ENCODE results near the gene VSTM2B.
"Not testable (repeated sequence)": the region's sequence is repeated elsewhere in the genome, so short reads cannot be mapped to it uniquely, and the experiment has no call there.

VSTM2B gene

DNA sequence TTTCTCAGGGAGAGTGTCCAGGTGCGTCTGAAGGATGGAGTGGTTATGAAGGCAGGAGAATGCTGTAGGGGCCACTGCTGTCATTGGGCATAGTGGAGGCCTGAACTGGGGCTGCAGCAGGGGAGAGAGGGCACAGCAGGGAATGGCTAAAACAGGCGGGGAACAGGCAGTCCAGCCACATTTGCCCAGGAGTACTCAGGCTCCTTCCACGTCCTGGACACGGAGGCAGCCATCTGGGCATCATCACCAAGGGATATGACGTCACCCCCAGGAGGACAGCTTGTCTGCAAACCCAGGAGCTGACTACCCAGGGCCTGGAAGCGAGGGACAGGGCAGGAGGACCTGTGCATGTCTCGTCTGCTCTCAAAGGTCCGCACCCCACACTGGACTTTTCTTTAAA is 22.2 kb downstream of the VSTM2B start:
- DNase-seq: no peak

DNA sequence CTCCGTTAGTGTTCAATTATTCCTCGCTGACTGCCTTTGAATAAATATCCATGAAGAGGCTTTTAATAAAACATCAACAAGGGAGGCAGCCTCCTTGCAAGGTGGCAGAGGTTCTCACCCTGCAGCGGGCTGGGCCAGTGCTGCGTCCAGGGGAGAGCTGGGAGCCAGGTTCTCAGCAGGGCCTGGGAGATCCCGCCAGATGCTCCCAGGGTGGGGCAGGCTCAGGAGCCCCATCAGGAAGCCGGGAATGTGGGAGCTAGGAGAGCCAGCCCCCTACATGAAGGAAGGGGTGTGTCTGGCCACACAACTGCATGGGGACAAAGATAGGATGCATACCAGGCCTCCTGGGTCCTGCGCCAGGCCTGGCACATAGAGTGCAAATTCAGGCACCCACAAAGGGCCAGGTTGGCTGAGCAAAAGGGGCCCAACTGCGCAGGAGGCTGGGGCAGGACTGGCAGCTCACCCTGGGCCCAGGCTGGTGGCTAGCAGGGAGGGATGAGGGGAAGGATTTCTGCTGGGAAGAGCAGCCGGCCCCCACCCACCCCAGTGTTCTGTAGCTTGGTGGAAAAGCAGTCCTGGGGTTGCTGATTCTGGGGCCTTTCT is 22.8 kb downstream of the VSTM2B start:
- no peak for DNase-seq

DNA sequence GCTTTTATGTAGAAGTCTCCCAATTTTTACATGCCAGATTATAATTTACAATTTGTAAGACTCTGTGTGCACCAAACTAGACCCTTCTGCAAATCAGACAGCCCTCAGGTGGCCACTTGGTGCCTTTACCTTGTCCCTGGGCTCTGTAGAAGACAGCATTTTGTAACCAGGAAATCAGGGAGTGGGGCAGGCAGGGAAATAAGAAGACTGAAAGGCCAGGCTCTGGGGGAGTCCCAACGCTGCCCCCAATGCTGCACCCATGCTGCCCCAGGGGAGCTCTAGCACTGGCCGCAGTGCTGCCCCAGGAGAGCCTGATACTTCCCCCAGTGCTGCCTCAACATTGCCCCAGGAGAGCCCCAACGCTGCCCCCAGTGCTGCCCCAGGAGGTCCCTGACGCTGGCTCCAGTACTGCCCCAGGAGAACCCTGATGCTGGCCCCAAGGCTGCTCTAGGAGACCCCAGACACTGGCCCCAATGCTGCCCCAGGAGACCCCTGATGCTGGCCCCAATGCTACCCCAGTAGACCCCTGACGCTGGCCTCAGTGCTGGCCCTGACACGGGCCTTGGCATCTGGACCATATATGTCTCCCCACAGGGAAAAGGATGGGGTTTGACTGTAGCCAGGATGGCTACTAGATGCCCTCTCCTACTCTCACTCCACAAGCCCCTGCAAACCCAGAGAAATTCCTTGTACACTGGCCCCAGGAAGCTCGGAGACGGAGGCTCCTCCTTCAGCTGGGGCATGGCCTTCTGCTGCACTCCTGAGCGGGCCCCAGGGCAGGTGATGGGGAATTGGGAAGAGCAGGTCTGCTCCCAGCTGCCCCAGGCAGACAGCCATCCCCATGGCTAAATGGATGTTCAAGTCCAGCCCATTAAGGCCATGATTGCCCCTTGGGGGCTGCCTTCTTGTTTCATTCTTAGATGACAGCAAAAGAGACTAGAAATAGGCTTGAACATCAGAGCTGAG is 23.6 kb downstream of the VSTM2B start:
- DNase-seq: no peak

DNA sequence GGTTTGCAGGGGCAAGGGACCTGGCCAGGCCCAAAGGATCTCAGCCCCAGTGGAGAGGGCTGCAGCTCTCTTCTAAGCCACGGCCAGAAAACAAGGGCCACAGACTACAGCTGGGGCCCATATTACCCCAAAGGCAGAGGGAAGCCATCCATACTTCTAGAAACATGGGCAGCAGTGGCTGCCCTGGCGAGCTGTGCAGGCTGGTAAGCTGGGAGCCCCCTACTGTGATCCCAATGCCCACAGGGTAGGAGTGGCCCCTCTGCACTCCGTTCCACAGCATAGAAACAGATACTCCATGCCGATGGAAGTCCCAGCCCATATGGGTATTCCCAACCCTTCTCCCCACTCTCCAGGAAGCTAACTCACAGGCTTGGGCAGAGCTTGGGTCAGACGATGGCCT is 25.1 kb downstream of the VSTM2B start:
- no peak for DNase-seq

DNA sequence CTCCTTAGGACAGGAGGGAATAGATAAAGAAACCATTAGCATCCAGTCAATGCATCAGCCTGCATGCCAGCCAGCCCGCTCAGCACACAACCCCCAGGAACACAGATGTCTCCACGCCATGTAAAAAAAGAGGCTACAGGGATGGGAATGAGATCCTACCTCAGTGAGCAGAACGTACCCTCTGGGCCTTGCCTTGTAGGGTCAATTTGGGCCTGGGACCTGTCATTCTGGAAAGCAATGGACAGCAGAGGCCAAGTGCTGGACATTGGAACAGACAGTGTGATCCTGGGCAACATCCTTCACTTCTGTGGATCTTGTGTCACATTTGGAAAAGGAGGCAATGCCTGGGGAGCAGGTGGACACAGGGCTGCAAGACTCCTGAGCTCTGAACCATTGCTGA is 26.0 kb downstream of the VSTM2B start:
- no peak for DNase-seq

DNA sequence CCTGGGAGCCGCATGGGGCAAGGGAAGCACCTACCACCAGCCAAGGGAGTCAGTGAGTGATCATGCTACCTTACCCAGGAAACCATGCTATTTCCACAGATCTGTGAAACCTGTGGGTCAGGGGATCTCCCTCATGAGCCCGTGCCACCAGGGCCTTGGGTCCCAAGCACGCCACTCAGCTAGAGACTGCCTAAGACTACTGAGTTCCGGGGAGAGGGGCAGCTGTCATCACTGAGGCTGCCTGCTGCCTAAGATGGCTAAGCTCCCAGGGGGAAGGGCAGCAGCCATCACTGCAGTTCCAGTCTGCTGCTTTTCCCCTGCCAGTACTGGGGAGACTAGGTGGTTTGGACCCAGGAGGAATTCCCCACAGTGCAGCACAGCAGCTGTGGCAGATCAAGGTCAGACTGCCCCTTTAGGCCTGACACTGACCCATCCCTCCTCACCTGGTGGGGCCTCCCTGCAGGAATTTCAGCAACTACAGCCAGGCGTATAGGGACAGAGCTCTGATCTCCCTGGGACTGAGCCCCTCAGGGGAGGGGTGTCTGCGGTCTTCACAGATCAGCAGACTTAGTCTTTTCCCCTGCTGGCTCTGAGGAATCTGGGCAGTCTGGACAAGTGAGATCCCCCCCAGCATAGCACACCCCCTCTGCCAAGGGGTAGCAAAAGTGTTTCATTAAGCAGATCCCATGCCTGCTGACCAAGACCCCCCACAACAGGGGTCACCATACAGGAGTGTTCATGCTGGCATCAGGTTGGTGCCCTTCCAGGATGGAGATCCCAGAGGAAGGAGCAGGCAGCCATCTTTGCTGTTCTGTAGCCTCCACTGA is 26.9 kb downstream of the VSTM2B start:
- DNase-seq: no peak

DNA sequence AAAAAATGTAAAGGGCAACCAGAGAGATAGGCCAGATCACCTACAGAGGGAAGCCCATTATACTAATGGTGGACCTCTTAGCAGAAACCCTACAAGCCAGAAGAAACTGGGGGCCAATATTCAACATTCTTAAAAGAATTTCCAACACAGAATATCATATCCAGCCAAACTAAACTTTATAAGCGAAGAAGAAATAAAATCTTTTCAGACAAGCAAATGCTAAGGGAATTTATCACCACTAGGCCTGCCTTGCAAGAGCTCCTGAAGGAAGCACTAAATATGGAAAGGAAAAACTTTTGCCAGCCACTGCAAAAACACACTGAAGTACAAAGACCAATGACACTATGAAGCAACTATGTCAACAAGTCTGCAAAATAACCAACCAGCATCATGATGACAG is 28.4 kb downstream of the VSTM2B start:
- DNase-seq: no peak

DNA sequence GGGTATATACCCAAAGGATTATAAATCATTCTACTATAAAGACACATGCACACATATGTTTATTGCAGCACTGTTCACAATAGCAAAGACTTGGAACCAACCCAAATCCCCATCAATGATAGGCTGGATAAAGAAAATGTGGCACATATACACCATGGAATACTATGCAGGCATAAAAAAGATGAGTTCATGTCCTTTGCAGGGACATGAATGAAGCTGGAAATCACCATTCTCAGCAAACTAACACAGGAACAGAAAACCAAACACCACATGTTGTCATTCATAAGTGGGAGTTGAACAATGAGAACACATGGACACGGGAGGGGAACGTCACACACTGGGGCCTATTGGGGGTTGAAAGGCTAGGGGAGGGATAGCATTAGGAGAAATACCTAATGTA is 33.3 kb downstream of the VSTM2B start:
- not testable (repeated sequence) for DNase-seq

DNA sequence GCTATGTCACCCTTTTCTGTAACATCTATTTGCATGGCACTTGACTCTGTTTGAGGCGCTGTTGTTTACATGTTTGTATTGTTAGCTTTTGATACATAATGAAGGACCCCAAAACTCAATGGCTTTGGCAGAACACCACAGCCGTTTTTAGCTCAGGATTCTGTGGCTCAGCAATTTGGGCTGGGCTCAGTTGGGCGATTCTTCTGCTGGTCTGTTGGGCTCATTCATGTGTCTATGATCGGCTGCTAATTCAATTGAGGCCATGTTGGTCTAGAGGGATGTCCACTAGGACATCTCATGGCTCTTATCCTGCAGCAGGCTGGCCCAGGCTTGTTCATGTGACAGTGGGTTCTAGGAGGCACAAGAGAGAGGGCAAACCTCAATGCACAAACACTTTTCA is 33.9 kb downstream of the VSTM2B start:
- no peak for DNase-seq

DNA sequence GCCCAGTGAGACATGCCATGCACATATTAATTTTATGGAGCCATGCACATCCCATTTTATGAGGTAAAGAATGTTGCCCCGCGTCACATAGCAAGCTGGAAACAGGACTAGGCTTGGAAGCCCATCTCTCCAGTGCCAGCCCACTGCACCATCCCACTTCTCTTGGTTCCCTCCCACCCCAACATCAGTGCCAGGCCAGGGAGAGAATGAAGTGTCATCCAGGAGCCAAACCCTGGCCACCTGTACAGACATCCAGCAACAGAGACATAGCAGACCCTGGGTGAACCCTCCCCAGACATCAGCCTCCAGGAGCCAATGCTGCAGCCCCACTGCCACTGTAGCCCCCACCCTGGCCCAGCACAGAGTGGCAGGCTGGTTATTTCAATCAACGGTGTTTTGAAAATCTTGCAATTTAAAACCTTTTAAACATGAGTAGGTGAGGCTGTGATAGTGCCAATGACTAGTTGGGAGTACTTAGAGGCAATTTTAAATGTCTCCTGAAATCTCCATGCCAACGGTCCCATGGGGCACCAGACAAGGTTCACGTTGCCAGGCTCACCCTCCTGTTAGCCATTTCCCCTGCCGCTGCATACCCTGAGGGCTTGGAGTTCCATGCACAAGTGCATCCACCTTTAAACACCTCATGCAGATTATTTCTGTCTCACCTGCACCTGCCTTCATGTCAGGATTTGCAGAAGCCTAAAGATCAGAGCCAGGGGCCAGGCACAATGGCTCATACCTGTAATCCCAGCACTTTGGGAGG is 34.7 kb downstream of the VSTM2B start:
- no peak for DNase-seq

DNA sequence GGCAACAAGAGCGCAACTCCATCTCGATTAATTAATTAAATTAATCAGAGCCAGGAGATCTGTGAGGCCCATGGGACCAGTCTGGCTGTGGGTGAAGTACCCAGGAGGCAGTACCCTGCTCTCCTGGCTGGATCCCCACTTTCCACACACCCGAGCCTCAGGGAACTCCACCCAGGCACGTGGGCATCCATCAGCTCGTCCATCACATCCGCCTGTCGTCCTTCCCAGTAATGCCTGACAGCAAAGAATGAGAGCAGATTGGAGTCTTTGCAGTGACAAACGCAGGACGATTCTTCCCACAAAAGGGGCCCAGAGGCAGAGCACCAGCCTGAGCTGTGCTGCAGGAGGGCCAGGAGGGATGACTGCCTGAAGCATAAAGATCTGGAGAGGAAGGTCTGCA is 35.8 kb downstream of the VSTM2B start:
- no peak for DNase-seq

DNA sequence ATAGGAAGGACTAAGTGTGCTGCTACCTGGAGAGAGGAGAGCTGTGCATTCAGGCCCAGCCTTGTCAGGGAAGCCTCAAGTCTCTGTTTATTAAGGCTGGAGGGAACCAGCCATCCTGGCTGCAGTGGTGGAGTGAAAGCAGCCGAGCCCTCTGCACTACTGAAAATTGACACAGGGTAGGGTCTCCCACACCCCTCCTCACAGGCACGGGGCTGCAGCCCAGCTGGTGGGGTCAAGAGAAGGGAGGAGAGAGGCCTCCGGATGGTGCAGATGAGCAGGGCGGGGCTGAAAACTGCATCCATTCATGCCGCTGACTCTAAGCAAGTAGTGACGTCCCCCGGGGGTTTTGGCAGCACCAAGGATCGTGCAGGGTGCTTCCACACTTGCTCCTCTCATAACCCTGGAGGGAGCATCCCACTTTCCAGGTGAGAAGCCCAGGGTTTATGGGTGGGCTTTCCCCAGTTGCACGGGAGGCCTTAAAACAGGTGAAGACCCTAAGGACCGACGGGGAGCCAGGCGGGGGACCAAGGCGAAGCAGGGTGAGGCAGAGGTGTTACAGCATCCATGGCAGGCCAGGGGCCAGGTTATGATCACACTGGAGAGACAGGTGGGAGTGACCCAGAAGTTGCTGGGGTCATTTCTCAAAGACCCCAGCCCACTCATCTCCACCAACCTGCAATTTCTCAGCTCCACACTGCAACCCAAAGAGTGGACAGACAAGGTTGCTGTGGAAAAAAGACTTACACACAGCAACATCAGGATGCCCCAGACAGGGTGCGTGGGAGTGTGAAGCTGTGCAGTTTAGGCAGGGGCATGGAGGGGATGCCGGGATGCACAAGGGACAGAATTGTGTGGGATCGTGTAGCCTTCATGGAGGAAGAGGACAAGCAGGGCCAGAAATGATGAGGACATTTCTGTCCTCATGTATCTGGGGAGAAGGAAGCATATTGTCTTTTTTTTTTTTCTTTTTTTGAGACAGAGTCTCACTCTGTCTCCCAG is 36.8 kb downstream of the VSTM2B start:
- no peak for DNase-seq

DNA sequence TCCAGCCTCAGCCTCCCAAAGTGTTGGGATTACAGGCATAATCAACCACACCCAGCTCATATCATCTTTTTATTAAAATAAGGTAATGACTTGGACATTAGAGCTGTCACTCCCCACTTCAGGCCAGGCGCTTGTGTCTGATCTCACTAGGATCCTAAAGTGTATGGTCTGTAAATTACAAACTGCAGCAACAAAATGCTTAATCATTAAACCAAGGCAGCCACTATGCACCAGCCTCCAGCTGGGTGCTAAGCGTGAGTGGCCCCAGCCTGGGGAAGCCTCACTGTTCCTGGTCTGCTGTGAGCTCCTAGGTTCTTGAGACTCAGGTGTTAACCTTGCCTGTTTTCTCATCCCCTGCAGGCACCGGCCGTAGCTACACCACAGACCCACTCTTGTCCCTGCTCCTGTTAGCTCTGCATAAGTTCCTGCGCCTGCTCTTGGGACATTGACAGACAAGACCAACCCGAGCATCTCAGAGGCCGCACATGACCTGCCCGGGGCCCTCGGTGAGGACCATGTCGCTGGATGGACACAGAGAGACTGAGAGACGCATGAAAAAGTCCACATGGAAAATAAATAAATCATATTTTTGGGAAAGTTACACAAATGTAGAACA is 37.8 kb downstream of the VSTM2B start:
- no peak for DNase-seq

DNA sequence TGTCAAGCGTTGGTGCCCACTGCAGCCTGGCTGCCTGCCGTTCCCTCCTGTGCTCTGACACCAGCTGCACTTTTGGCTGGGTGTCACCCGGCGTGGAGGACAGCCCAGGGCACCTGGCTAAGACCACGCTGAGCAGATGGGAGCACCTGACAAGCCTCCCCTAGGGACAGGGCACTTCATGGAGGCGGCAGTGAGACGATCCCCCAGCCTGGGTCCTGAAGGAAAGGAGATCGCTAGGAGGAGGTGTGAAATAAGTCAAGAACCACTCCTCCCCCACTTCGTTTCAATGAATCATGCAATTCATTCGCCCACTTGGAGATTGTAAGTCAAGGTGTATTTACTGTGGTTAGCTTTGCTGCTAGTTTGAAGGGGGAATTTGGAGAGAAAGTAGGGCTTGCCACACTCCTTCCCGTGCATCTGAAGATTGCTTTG is 38.8 kb downstream of the VSTM2B start:
- no peak for DNase-seq

DNA sequence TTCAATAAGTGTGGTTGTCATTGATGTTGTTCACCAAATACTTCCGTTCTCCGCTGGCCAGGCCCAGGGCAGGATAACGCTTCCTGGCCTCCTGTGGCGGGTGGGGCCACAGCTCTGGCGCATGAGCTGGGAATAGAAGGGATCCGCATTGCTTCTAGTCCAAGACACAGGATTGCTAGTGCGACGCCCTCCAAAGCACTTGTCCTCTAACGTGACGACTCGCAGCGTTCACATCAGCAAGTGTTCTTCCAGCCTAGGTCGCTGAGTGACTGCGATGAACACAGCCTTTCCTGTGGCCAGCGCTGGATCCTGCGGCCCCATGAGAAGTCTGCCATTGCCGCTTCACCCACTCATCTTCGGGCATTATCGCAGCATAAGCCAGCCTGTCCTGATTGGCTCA is 39.4 kb downstream of the VSTM2B start:
- DNase-seq: no peak

DNA sequence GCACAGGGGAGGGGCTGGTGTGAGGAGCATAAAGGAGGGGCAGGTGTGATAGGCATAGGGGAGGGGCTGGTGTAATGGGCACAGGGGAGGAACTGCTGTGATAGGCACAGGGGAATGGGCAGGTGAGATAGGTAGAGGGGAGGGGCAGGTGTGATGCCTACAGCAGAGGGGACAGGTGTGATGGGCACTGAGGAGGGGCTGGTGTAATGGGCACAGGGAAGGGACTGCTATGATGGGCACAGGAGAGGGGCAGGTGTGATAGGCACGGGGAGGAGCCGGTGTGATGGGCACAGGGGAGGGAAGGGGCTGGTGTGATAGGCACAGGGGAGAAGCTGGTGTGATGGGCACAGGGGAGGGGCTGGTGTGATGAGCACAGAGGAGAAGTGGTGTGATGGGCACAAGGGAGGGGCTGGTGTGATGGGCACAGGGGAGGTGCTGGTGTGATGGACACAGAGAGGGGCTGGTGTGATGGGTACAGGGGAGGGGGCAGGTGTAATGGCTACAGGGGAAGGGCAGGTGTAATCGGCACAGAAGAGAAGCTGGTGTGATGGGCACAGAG is 40.8 kb downstream of the VSTM2B start:
- no peak for DNase-seq

DNA sequence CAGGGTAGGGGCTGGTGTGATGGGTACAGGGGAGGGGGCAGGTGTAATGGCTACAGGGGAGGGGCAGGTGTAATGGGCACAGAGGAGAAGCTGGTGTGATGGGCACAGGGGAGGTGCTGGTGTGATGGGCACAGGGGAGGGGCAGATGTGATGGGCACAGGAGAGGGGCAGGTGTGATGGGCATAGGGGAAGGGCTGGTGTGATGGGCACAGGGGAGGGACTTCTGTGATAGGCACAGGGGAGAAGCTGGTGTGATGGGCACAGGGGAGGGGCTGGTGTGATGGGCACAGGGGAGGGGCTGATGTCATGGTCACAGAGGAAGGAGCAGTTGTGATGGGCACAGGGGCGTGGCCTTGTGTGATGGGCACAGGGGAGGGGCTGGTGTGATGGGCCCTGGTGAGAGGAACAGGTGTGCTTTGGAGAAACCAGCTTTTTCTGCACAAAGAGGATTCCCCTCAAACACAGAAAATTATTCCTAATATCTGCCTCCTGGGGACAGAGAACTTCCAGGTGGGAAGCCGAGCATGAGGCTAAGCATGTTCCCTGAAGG is 41.6 kb downstream of the VSTM2B start:
- DNase-seq: no peak

DNA sequence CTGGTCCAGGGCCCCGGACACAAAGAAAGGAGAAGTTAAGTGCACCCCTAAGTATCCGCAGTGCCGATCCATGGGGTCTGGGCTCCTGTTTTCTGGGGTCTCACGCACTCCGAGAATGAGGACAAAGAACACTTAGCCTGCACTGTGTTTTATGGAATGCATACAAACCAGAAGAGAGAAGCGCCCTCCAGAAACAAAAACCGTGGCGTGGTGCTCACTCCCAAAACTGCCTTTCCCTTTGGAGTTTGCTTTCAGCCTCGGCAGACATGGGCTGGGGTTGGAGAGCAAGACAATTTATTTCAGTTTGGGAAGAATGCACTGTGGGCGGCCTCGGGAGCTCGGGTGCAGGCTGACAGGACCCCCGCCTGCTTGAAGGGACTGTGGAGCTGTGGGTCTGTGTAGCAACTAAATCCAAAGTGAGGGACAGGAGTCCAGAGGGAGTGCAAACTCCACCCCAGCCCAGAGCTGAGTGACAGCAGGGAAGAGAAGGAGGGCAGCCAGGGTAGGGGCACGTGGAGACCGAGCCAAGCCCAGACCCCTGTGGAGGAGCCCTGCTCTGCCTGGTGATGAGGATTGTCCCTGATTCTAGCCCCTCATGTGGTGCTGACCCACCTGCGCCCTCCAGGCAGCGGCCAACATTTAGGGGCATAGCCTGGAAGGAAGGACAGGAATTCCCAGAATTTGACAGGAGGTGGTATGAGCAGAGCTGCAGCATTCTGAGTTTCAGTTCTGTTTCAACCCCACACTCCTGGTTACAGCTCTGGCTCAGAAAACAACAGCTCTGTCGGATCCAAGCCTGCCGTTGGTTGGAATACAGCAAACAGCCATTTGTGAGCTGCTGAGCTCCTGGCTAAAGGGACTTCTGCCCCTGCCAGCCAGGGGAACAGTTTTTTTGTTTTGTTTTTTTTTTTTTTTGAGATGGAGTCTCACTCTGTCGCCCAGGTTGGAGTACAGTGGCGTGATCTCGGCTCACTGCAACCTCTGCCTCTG is 42.5 kb downstream of the VSTM2B start:
- DNase-seq: no peak
